MV-4-11 (cell line): ENCODE data around the gene CHD6.

Source experiments
- DNase-seq: peaks from one replicate; lab custom pipeline; 2025; lab: John Stamatoyannopoulos, UW

The CHD6 gene

DNA sequence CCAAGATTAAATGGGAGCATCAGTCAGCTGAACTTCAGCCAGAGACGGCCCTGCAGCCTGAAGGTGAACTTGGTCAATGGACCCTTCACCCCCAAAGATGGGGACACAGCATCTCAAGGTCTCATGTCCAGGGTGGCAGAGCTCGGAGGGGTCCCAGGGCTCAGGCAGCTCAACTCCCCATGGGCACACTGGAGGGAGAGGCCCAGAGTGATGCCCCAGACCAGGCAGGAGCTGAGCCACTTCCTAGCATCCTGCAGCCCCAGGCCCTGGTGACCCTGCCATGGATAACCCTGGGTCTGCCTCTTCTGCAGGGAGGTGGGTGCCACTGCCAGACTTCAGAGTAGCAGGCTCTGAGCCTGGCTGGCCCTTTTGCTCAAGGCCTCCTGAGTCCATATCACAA lies 224.1 kb downstream of the CHD6 start:
- no peak for DNase-seq

DNA sequence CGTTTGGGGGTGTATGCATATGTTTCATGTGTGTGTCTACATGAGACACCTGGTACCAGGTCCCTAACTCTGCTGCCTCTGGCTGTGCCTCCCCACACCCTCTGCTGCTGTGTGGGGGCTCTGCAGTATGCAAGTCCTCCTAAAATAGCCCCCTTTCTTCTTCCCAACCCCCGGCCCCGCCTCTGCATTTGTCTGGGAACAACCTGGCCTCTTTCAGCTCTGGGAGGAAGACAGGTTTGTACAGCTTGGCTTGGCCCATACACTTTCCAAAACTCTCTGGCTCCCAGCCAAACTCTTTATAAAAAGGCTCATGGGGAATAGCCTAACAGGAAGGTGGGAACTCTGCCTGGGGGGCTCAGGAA lies 224.5 kb downstream of the CHD6 start:
- no peak for DNase-seq

DNA sequence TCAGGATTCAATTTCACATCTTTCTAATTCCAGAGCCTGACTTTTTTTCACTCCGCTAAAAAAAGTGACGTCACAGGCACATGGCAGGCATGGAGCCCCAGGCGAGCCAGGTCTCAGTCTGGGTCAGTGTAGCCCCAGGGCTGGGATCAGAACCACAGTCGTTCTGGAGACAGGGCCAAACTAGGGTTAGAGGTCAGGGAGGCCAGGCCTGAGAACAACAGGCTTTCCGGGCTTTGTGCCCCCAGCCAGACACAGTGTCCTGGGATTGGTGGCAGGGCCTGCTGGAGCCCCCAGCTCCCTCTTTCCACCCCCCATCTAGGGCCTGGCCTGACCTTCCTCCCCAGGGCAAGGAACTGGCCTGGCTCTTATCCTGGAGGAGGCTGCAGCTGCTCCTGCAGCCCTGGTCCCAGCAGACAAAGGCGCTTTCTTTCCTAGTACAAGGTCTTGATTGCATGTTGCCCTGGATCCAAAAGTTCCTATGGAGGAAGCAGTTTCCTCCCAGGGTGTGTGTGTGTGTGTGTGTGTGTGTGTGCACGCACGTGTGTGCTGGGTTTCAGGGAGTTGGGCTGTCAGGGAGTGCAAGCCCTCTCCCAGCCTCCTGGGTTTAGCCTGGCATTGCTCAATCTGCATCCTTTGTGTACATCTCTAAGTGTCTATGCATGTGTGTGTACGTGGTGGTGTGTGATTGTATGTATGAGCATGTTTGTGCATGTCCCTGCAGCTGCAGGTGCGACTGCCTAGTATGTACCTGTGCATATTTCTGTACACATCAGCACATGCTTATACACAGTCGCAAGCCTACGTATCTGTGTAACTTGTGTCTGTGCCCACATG lies 225.1 kb downstream of the CHD6 start:
- DNase-seq = no peak

- no peak for DNase-seq
Observed at GRCh38 chr20:41392295-41392694, 225.9 kb downstream of the CHD6 start.

DNA sequence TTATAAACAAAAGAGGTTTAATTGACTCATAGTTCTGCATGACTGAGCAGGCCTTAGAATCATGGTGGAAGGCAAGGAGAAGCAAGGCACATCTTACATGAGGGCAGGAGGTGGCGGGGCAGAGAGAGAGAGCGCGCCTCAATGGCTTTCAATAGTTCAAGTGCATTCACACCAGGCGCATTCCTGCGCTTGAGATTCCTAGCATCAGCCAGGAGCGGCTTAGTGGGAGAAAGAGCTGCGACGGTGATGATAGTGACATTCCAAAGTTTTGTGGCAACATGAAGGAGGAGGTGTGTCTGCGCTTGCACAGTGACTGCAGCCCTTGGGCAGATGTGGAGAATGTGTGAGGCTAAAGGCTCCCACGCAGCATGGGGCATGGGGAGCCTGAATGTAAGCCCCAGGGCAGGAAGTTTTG lies 226.6 kb downstream of the CHD6 start:
- no peak for DNase-seq

DNA sequence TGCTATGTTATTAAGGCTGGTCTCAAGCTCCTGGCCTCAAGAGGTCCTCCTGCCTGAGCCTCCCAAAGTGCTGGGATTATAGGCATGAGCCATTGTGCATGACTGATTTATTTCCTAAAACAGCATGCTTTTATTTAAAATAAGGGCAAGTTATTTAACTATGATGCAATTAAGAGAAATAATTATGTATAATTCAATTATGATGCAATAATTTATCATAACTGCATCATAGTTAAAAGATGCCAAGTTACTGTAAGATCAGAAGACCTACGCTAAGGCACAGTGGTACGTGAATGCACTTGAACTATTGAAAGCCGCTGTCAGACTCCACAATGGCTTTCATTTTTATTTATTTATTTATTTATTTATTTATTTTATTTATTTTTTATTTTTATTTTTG lies 227.3 kb downstream of the CHD6 start:
- no peak for DNase-seq

DNA sequence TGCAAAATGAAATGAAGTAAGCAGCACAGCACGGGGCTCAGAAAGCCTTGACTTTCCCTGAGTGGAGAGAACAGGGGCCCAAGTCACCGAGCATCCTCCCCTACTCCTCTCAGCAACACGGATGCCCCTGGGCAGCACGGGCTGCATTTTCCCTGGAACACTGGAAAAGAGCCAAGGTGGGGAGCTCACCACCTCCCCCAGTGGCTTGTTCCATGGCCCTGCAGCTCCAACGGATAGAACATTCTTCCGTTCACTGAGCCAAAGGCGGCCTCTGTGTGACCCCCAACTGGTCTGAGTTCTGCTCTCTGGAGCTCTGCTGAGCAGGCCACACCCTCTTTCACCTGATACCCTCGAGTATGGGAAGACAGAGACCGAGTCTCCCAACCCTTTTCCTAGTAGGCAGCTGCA lies 230.7 kb downstream of the CHD6 start:
- no peak for DNase-seq

DNA sequence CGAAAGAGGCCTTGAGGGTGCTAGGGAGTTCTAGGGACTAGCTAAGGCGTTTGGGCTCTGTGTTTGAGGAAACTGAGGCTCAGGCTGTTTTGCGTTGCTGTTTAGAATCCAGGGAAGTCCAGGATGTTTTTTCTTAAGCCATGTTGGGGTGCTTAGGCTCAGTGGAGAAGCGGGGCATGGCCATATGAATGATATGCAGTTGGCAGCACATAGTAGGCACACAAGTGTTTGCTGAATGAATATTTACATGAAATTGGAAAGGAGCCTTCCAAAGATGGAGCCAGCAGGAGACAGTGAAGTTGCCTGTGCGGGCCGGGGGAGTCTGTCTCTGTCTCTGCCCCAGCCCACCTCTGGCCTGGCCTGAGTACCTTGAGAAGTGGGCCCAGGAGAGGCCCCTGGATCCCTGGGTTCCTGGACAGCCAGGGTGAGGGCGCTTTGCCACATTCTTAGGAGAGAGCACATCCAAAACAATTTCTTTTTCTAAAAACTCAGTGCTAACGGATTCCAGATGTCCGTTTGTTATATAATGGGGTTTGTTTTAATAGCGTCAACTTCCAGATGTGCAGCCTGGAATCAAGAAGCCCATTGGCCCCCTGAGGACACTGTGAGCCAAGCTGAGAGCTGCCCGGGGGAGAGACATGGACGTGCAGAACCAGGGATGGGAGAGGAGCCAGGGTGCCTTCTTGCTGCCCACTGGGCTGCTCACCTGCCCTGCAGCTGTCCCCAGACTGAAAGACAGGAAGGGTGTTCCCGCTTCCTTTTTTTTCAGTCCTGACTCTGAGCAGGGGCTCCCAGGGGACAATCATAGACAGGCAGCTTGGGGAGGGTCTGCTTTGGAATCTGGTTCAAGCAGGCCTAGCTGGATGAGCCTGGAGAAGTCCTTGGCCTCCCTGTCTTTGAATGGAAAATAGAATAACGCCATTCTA lies 231.4 kb downstream of the CHD6 start:
- DNase-seq = no peak

DNA sequence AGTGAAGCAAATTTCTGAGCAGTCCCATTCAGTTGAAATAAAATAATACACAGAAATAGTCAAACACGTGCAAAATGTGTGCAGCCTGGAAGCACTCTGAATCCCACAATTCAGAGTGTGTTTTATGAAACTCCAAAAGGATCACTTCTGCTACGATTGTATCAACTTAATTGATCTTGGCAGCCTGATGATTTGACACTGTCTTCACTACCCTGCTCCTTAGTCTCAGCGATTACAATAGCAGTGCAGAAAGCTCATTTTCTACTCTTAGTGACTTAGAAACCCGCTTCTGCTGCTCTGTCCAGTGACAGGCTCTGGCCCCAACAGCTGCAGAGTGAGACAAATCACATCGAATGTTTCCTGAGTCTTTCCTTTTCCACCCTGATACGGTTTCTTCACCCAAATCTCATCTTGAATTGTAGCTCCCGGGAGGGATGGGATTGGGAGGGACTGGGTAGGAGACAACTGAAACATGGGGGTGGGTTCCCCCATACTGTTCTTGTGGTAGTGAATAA lies 235.3 kb downstream of the CHD6 start:
- no peak for DNase-seq

DNA sequence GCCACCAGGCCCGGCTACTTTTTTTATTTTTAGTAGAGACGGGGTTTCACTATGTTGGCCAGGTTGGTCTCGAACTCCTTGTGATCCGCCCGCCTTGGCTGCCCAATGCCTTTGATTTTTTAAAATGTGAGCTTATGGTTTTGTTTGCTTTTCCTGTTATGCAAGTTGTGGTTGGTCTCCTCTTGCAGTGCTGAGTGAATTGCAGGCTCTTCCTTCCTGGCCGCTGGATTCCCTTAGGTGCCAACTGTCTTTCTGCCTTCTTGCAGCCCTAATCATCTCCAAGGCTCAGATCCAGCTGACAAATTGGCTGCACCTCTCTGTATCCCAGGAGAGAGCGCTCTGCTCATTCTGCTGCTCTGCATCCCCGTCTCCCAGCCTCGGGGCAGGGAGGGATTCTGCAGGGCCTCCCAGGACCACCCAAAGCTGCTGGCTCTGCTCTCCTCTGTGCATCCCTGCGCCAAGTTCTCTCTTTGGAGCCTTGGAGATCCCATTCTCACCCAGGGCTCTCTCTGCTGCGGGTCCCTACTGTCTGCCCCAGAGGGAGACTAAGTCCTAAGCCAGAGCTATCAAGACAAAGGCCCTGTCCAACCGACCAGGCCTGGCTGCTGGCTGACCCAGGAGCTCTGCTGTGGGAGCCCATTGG lies 237.5 kb downstream of the CHD6 start:
- DNase-seq = peak; percentile 61

GRCh38 chr20:41379551-41379950 lies 238.6 kb downstream of the CHD6 start:
- DNase-seq = peak; percentile 24

GRCh38 chr20:41377275-41377674 lies 240.9 kb downstream of the CHD6 start:
- DNase-seq = no peak

- DNase-seq = no peak
Observed at GRCh38 chr20:41376349-41376748, 241.8 kb downstream of the CHD6 start.

DNA sequence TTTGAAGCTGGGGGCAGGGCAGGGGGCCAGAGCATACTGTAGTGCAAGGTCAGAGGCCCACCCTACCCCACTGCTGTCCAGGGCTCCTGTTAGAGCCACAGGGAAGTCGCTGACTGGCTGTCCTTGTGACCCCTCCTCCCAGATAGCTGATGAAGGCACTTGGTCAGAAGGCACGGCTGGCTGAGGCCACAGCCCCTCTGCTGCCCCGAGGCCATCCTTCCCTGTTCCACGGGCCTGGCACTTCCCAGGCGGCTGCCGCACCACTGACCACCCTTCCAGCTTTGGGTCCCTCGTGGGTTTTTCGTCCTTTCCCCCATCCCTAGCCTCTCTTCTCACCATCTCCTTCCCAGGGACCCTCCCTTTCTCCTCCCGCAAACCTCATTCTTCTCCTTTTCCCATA lies 242.3 kb downstream of the CHD6 start:
- no peak for DNase-seq

DNA sequence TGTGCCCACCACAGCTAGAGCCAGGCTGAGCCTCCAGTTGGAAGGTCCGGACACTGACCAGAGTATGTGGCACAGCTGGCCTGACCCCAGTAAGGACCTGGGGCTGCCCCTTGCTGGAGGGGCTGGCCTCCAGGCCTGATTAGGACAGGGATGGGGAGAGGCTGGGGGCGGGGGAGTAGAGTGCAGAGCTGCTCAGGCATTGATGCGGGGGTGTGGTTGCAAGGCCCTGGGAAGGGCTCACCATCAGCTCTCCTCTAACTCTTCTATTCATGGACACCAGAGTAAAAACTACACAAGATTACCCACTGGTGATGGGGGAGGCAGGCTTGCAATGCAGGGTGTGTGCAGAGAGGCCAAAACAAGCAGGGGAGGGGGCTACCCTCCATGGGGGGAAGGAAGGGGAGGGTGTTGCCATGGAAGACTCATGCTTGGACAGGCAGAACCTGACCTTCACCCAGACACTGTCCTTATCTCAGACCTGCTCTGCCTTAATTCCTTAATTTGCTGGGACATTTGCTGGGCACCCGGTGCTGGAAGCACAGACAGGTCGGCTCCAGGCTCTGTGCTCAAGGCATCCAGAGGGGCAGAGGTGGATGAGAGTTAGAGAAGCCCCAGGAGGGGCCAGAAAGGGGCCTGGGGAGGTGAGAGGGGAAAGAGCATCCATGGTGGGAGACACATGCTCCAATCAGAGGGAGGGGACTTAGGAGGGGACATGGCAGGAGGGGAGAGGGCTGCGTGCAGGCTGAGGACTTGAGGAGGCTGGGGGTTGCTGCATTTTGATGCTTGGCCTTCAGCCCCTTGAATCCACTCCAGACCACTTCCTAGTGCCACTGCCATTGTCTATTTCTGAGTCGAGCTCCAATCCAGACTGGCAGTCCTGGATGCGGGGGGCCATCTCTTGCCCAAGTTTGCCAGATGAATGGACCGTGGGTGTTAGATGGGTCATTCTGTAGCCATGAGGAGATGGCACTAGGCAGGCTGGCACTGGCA lies 244.0 kb downstream of the CHD6 start:
- no peak for DNase-seq

DNA sequence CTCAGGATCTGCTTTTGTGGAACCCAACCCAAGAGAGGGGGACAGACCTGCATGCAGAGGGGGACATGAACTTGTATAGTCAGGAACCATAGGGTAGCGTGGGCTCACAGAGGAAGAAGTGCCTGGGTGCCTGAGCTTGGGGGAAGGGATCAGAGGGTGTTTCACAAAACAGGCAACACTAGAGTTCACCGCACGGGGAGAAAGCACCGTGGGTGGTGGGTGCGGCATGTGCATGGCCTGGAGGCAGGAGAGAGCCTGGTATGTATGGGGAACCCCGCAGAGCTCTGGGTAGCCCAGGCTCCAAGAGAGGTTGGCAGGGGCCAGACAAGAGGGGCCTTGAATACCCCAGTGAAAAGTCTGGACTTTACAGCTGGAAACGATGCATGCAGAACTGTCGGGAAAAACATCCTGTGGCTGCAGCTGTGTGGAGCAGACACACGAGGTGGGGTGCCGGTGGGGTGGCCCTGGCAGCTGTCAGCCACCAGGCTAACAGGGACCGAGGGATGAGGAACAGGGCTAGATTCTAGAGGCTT lies 244.9 kb downstream of the CHD6 start:
- DNase-seq = no peak

- DNase-seq = no peak
Observed at GRCh38 chr20:41371371-41371770, 246.8 kb downstream of the CHD6 start.

GRCh38 chr20:41370176-41370575 lies 248.0 kb downstream of the CHD6 start:
- no peak for DNase-seq

DNA sequence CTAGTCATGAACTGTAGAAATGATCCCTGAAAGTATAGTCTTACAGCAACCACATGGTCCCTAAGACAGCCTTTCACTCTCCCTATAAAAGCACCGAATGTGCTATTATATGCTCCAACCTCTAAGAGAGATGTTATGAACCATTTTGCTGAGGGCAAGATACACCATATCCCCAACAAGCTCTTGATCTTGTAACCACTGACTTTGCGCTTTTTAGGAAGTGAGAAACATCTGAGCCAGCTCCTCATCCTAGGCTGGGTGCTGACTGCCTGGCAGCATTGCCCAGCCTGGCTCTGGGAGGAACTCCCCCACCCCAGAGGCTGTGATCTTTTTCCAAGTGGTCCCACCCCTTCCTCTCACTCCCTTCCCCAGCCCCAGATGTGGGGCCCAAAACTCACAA lies 248.5 kb downstream of the CHD6 start:
- peak; percentile 92 for DNase-seq

GRCh38 chr20:41367956-41368355 lies 250.2 kb downstream of the CHD6 start:
- DNase-seq = no peak

DNA sequence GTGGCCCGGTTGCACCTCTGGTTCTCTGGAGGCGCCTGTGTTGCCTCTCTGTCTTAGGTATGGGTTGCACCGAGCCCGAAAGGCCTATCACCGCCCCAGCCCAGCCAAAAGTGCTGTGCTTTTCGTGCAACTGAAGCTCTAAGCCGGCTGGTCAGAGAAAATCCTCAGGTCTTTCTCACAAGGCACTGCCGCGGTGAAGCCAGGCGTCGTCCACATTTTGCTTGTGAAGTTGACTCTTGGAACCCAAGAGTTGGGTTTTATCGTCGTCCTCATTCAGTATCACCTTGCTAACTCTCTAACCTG lies 250.8 kb downstream of the CHD6 start:
- DNase-seq = no peak
